DND-41 (cell line): ENCODE results near the gene GAS2.

ENCODE experiments used
- CTCF ChIP-seq: IDR thresholded peaks from 2 replicates; pipeline ENCODE4 v1.5.1; 2012; ENCODE audit warnings: borderline replicate concordance, low read length, moderate library complexity, mild to moderate bottlenecking; ENCODE audit not compliant: poor library complexity, severe bottlenecking; ENCODE audit errors: extremely low read depth
- EZH2 ChIP-seq: IDR thresholded peaks from 3 replicates; pipeline ENCODE4 v1.6.1; 2012; ENCODE audit warnings: borderline replicate concordance, low read depth, mild to moderate bottlenecking, moderate library complexity, low read length, inconsistent platforms; ENCODE audit not compliant: severe bottlenecking

GRCh38 chr11:22668005-22668796 lies 1.8 kb downstream of the GAS2 start:
- TF ChIP-seq CTCF (no peak), EZH2 (no peak)
